ENCODE measurements around the gene C2CD2.
"Not testable (repeated sequence)": the region's sequence is repeated elsewhere in the genome, so short reads cannot be mapped to it uniquely, and the experiment has no call there.

Gene C2CD2

DNA sequence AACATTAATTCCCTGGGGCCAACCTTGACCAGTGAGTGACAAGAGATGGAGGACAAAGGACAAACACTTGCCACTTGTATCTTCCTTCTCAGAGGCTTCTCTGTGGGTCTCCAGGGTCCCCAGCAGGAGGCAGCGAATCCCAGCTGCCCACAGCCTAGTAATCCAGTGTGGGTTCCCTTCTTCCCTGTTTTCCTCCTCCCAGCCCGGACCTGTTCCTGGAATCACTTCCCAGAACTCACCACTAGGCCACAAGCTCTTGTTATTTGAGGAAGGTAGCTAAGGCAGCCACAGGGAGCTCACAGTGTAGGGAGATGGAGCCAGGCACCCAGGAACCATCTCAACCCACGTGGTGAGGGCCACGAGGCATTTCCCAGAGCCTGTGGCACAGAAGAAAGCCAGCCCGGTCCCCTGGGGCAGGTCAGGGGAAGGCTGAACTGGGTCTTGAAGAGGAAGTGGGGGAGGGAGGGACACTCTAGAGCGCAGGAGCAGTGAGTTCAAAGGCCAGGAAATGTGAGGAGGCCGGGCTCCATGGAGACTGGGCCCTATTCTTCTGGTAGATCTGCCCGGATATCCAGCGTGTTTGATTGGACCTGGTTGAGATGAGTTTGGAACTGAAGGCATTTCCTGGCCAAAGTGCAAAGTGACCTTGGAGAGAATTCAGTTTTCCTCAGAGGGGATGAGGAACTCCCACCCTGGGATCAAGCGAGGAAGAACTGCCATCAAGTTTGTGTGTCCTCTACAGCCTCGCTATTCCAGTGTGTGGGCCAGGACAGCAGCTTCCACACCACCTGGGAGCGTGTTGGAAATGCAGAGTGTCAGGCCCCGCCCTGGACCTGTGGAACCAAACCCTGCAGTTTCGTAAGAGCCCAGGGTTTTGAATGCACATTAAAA lies 20.3 kb upstream of the C2CD2 start:
- no peak for DNase-seq

DNA sequence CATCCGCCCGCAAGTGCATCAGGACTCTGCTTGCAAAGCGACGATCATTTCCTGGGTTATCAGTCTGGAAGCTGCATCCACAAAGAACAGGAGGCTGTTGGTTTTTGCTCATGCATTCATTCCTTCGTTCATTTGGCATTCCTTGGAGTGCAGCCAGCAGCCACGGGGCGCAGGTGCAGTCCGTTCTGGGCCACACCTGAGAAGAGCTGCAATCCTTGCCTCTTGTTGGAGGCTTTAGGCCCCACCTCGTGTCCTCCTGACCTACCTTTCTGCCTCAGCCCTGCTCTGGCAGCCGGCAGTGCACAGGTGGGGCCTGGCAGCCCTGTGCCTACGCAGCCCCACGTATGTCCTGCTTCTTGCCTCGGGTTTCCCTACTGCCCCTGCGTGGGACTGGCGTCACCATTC lies 19.6 kb upstream of the C2CD2 start:
- DNase-seq: no peak

DNA sequence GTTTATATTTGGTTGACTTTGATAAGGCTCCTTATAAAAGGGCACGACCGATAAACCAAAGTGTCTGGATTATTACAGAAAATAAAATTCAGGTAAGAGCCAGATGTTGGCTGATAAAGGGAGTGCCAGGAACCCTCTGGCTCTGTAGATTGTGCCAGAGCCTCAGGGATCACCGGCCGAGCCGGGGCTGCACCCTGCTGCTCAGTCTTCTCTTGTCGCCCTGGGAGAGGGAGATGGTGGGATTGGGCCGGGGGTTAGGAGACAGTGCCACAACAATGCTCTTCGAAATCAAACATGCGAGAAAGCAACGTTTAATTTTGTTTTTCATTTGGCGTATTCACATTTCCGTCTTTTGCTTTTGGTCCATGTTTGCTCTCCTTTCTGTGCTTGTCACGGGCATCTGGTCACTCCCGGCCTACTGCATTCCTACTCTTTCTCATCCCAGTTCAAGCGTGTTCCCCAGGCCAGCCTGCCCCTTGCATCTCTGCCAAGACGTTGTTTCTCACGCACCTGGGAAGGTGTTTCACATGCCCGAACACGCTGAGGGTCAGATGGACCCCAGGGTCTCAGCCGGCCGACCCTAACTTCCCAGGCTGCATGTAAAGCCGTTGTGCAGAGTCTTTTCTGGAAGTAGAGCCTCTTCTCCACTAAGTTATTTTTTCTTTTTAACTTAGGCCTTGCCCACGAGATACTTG lies 18.8 kb upstream of the C2CD2 start:
- no peak for DNase-seq

DNA sequence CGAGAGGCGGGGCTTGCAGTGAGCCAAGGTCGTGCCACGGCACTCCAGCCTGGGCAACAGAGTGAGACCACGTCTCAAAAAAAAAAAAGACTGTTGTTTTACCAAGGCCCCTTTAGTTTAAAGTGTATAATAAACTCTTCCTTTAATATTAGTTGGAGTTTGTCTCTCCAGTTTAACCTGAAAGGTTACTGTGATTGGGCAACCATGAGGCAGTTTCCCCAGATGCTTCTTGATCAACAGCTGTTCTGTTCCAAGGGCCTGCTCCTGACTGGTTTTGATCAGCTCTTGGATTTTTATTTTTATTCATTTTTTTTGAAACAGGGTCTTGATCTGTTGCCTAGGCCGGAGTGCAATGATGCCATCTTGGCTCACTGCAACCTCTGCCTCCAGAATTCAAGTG lies 18.1 kb upstream of the C2CD2 start:
- no peak for DNase-seq

DNA sequence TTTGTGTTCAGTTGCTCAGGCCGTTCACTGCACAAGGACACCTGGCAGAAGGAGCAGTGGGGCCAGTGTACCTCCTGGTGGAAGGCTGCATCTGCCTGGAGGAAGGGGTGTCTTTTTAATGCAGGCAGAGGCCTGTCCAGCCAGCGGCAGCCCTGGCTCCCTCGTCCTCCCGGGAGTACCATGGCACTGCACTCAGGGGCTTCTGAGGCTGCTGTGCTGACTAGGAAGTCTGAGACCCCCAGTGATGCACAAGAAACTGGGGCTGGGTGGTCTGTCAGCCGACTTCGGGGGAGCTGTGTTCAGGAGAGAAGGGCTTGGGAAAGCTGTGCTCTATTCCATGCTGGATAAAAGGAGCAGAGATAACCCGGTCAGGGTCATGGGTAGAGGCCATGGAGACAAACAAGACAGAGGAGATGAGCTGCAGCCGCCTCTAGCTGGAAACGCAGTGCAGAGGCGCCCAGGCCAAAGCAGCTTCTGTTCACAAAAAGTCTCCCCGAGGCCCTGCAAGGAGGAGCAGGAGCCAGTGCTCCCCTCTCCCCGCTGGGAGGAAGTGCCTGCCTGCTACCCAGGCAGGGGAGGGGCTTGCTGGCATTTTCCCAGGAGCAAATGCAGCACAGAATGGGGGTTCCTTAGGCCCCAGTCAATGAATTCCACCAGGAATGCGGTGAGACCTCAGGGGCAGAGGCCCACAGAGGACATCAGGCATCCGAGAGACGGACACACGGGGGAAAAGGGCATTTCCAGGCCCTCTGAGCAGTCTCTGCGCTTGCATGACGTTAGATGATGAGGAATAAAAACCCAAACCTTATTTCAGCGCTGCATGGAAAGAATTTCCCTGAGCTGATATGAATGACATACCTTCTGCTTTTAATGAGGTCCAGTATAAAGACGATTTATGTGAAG lies 17.2 kb upstream of the C2CD2 start:
- DNase-seq: no peak

DNA sequence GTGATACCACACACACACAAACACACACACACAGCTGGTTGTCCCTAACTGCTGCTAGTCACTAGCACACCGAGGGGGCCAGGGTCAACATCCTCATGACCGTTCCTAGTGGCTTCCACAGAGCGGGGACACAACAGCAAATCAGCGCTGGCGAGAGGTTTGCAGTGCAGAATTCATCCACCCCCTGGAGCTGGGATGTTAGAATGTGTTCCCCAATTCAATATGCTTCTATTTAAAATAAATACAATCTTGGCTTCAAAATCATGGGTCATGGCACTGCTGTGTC lies 16.2 kb upstream of the C2CD2 start:
- DNase-seq: no peak

DNA sequence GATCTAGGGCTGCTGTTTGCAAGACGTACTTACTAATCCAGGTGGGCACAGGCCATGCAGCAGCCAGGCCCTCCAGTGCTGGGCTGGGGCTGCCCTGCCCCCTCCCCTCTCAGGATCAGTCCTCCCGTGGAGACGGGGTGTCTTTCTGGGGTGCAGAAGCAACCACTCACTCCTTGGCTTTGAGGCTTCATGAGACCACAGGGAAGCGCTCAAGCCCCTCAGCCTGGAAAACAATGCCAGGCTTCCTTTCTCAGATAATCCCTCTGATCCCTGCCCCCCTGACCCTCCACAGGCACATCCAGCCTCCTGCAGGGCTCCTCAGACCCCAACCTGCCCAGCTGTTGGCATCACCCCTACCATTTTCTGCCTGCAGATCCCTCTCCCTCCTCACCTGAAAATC lies 13.9 kb upstream of the C2CD2 start:
- no peak for DNase-seq

DNA sequence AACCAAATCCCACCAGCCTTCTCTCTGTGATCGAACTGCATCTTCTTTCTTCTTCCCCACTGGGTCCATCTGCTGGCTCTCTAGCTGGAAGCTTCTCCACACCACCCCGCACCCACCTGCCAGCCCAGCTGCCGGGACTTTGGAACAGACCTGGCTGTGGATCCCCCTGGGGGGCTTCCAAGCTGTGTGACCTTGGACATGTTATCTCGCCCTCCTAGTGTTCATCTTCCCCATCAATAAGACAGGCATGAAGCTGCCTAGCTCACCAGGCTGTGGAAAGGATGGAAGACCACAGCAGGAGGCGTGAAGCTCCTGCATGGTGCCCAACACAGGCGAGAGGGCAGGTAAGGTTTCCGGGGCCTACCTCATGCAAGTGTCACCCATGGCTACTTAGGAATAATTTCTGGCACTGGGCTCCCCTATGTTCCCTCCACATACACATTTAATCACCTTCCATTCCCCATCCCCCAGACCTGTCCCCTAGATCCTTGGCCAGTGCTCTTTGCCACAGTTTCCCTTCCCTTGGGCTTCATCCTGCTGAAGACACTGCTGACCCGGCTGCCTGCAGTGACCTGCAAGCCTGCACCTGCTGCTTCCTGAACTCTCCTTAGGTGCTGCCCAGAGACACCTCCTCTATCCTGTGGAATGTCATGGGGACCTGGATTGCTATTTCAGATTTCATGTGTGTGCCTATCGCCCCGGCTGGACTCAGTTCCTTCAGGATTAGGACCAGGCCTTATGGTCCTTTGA lies 13.2 kb upstream of the C2CD2 start:
- DNase-seq: no peak

DNA sequence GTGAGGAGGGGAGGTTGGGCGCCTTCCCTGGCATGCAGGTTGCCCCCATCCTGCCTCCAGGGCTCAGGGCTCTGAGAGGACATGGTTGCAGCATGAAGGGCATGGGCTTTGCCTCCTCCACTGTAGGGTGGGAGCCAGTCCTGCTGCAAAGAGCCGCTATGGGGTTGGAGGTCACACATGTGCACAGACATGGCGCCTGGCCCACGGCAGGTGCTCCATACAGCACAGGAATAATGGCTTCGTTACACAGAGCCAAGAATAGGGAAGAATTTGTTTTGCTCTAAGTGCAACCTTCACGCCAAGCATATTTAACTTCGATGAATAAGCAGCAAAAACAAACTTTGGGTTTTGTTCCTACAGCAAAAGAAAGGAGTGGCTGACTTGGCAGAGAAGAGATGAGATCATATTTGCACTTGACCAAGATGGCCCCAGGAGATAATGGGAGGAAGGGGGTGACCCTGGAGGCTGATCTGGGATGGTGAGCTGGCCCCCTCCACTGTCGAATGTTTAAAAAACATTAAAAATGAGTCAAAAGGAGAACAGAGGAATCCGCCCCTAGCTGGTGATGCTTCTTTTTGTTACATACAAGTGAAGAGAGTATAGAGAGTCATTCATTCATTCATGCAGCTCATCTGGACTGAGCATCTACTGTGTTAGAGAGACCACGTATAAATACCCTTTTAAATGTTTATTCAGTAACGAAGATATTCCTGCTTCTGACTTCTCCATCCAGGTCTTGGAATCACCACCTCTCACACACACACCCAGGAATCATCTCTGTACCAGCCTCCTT lies 12.4 kb upstream of the C2CD2 start:
- DNase-seq: no peak

DNA sequence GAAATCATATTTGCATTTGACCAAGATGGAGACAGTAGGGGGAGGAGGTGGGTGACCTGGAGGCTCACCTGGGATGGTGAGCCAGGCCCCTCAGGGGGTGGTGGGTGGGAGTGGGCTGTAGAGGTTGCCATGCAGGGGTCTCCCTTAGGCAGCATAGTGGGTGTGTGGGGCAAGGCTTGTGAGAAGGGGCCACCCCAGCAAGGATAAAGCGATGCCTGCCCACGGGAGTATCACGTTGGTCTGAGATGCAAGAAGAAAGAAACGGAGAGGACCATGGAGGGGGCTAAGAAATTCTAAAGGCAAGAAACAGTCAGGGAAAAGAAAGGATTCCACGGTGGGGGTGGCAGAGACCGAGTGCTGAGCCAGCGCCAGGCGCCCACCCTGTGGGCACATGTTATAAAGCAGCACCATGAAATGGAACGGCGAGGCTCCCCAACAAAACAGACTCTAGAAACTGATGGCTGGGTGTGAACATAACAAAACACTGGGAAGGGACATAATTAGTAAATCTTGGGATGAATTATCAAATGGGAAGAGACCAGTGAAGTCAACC lies 11.7 kb upstream of the C2CD2 start:
- DNase-seq: no peak

DNA sequence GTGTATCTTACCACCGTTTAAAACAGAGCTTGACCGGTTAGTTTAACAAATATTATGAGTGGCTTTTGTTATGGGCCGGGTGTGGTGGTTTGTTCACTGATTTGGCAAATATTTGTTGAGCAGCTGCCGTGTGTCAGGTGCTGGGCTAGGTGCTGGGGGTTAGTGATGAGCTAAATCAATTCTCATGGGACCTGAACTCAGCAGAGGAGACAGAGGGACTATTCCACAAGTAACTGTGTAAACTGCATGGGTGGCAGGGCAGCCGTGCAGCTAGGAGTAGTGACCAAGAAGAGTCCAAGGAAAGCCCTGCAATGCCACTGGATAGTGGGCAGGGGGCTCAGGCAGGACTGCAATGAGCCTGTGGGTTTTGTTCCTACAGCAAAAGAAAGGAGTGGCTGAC lies 11.2 kb upstream of the C2CD2 start:
- DNase-seq: no peak

DNA sequence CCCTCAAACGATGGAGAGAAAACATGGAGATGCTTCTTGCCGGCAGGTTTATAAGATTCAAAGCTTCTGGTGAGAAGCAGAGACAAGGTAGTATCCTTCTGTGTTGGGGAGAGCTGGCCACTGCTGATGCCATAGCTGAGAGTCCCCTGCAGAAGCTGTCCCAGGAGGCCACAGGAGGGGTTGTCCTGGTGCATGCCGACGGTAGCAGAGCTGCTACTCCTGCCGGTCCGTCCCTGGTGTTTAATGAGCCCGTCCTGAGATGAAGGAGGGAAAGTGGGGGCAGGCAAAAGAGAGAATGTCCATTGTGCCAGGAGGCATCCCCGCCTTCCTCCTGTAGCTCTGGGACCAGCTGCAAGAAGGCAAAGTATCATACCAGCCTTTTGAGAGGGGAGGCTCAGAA lies 10.4 kb upstream of the C2CD2 start:
- DNase-seq: no peak

DNA sequence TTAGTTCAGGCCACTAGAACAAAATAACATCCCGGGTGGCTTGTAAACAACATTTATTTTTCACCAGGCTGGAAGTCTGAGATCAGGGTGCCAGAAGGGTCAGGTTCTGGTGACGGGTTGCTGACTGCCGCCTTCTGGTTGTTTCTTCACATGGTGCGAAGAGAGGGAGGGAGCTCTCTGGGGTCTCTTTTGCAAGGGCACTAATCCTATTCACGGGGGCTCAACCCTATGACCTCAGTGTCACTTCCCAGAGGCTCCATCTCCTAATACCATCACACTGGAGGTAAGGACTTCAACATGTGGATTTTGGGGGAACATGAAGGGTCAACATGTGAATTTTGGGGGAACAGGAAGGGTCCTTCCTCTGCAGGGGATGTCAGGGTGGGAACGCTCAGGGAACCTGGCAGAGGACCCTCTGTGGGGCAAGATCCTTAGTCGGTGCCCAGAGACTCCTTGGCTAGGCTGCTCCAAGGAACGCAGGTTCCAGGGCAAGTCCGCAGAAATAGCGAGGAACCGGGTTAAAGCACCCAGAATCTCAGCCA lies 8.7 kb upstream of the C2CD2 start:
- DNase-seq: no peak

DNA sequence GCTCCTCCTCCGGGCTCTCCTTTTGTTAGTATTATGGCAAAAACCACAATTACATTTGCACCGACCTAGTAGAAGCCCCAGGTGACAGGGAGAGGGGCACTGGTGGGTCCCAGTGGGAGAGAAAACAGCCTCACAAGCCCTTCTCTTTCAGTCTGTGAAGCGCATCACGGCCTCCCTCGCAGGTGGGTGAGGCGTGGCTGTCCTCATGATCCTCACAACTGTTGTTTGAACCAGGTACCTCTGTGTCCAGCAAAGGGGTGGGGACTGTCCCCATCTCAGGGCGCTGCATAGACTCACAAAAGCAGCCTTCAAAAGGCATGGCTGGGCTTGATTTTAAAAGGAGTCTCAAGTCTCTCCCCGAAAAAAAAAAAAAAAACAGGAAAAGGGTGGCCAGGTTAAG lies 7.9 kb upstream of the C2CD2 start:
- DNase-seq: no peak

DNA sequence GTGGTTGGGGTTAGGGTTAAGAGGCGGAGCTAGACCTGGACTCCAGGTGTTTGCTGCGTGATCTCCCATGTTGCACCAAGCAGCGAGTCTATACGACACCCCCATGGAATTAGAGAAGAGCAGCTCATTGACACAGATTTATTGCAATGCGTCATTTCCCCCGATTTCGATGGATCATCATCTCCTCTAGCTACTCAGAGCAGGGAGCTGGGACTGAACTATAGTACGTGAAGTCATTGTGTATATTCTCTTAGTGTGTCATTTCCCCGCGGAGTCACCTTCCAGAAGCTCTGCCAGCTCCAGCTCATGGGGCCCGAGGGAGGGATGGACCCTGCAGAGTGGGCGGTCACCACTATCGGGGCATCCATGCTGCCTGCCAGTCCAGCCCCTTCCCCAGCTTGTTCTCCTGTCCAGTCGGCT lies 7.5 kb upstream of the C2CD2 start:
- no peak for DNase-seq

DNA sequence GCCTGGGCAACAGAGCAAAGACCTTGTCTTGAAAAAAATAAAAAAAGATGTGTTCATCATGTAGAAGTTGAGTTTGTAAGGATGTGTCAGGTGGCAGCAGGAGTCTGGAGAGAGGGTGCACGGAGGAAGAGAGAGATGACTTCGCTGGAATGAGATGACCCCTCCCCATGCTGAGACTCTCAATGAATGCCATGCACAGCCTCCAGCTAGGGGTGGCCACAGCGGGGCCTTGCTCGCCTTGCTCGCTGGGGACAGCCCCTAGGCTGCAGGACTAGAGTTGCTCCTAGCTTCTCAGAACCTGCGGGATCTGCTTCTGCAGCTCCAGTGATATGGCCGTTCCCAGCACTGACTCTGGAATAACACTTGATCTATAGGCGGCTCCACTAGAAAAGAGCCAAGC lies 6.6 kb upstream of the C2CD2 start:
- DNase-seq: no peak

DNA sequence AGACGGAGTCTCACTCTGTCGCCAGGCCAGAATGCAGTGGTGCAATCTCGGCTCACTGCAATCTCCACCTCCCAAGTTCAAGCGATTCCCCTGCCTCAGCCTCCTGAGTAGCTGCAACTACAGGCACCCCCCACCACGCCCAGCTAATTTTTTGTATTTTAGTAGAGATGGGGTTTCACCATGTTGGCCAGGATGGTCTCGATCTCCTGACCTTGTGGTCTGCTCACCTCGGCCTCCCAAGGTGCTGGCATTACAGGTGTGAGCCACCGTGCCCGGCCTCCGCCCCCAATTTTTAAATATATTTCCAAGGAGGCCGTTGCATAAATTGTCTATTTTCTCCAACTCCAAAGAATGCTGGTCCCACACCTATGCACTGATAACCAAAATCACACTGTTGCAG lies 5.9 kb upstream of the C2CD2 start:
- DNase-seq: not testable (repeated sequence)

DNA sequence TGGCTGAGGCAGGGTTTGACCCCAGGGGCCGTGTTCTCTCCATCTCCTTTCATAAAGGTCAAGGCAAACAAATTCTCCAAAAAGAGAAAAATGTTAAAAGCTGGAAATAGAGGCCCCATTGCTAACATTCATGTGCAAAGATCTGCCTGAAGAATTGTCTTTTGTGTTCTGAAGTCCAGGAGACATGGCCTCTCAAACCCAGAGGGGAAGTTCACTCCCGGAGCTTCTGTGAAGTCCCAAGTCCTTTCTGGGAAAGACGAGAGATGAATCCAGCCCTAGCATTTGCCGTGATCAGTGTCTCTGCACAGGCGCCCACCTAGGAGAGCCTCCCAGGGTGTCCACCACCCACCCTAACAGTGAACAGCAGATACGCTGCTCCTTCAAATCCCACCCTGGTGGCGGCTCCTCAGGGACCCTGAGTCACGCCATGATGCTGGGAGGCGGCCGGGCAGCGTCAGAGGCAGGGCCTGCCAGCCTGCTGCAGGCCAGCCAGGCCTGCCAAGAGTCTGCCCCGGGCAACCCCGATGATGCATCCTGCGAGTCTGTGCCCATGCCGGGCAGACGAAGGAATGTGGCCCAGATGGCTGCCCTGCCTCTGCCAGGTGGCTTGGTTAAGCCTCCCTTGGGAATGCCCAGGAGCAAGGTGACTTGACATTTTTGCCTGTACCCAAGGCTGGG lies 5.2 kb upstream of the C2CD2 start:
- DNase-seq: no peak

DNA sequence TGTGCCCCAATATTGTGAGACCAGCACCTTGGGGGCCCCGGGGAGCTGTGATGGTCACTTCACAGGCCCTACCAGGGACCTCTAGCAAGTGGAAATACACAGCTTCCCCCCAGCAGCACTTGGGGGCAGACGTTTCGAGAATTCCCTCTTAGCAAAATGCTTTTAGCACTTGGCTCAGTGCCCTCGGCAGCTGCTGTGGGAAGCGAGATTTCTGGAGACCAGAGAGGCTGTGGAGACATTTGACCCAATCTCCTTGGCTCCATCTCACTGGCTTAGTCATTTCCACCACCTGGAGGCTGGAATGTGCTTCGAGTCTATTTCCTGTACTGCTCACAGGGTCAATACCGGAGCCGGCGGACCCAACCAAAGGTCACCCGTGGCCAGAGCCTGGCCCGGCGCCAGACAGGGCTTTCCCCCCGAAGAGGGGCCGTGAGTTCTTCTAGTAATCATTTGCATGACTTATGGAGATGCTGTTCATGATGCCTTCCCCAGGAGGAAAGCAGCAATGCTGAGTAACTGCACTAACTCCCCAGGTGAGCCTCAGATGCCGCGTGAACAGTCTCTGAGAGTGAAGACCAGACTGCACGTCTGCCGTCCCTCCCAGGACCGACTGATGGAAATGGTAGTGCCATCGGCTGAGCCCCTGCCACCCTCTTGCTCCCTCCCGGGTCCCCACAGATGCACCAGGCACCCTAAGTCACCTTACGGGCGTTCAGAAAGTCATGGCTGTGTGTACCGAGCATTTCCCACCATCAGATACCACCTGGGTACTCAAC lies 4.4 kb upstream of the C2CD2 start:
- no peak for DNase-seq

Measured in NCI-H2081 treated with DMSO at 0.1 percent for 48 hours (cell line).